Amygdala (tissue), 56 donors: ENCODE results near the gene PET100.

Experiments
- DNase-seq, 56 donors: peaks; one replicate each; lab custom pipeline; 2025; lab: John Stamatoyannopoulos, UW

PET100 gene

DNA sequence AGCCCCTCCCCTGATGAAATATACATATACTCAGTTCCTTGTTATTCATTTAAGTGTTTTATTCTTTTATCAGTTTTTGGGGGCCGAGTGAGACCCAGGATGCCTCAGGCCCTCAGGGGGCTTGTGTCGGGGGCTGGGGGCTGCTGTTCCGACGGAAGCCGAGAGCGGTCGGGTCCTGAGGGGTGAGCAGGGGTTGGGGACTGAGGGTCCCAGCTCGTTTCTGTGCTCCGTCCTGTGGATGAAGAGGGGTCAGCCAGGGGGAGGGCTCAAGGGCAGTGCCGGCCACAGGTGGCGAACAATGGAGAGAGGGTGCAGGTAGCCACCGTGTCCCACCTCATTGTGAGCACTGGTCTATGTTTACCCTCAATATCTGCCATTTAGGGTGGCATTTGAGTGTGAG is 2.0 kb downstream of the PET100 start:
- DNase-seq, result no peak

DNA sequence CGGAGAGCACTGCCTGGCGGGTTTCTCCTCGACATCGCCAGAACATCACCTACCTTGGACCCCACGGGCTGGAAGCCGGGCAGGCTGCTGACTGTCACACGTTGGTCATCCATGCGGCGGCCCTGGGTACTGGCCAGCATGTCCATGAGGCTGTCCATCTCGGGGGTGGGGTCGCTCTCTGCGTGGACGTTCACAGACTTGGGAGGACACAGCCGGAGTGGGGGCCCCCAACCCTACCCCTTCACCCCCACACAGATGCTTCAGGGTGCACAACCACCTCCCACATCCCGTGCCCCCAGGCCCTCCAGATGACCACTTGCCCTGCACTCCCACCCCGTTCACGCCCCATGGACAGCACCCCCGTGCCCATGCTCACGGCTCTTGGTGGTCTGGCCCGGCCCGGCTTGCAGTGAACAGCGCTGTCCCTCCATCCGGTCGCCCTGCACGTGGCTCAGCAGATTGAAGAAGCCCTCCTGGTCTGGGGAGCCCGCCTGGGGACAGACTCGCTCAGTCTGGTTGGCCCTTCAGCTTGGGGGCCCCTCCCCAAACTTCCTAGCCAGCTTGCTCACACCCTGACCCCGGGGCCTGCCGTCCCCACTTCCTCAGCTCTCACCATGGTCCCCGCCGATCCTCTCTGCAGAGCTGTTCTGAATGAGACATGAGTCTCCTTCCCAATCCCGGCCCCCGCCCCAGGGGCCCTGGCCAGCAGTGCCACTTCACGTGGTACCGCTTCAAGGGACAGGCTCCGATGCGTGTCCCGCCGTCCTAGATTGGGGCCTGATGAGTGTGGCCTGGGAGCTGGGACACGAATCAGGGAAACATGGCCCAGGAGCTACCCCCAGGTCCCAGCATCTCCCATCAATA is 3.0 kb downstream of the PET100 start:
- no peak for DNase-seq

DNA sequence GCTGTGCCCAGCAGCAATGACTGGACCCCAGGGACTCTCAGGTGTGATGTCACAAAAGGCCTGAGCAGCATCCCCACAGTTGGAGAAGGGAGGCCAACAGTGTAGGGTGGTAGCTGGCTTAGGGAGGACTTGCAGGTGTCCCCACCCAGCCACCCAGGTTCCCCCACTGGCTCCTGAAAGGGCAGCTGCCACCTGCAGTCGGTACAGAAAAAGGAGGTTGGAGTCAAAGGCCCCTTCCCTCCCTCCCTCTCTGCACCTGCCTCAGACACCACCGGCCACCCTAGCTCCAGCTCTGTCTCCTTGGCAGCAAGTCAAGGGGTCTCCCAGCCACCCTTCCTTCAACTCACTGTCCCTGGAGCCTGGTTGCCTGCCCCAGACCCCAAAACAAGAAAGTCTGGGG is 4.1 kb downstream of the PET100 start, which contains the start of gene PCP2:
Gene PCP2, minus strand, starts transcription at position 22 of the 400 bp plus-strand sequence. CDS start 262 bp downstream, outside the sequence.
- no peak for DNase-seq

- DNase-seq, result no peak
Observed at GRCh38 chr19:7635670-7636069, 6.1 kb downstream of the PET100 start.

DNA sequence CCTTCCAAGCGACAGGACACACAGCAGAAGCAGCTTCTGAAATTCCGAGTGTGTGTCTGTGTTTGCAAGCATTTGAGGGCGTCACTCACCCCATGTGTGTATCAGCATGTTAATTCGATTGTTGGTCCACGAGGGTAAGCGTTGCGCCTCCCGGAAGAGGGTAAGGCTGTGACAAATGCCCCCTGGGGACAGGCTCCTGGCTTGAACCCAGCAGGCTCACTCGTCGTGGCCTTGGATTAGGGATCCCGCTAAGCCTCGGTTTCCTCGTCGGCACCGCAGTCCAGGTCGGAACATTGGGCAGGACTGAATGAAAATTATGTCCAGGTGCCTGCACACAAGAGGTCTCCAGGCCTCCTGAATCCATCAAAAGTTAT is 6.7 kb downstream of the PET100 start:
- DNase-seq, result no peak

- DNase-seq, result peak in 5 of 56 donors; percentile 10 to 44 (median 28)
Observed at GRCh38 chr19:7636691-7637373, 7.2 kb downstream of the PET100 start, which contains the start of gene STXBP2. Gene STXBP2 (plus strand): TSS chr19:7637110. CDS start chr19:7637150, 40 bp downstream.

DNA sequence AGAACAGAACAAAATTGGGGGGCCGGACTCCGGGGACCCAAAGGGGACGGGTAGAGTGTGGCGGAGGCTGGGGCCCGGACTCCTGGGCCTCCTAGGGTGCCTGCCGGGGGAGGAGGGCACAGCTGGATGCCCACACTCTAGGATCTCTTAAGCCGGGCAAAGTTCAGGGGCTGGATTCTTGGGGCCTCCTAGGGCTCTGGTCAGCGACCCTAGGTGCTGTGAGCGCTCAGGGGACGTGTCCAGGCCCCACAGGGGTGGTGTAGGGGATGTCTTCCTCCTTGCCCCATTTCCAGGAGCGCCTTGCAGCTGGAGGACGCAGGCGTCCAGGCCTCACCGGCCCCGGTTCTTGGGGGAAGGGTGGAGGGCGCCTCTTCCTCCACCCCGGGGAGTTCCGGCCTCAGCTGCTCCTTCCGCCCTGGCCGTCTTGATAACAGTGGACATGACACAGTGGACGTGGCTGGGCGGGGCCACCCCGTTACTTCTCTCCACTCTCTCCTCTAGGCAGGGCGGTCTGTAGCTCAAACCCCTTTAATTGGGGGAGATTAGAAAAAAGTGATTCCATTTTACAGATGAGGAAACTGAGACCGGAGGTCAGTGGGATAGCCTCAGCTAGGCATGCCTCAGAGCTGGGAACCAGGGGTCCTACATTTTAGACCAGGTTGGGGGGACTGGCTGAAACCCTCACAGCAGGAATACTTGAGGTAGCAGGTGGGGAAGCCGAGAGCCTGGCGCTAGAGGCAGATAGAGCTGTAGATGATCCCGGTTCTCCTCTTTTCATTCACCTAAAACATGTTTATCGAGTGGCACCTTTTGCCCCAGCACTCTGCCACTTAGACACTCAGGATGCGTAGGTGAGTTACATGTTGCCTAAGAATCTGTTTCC is 8.0 kb downstream of the PET100 start:
- DNase-seq, result peak in 2 of 56 donors; percentile 6 to 20

DNA sequence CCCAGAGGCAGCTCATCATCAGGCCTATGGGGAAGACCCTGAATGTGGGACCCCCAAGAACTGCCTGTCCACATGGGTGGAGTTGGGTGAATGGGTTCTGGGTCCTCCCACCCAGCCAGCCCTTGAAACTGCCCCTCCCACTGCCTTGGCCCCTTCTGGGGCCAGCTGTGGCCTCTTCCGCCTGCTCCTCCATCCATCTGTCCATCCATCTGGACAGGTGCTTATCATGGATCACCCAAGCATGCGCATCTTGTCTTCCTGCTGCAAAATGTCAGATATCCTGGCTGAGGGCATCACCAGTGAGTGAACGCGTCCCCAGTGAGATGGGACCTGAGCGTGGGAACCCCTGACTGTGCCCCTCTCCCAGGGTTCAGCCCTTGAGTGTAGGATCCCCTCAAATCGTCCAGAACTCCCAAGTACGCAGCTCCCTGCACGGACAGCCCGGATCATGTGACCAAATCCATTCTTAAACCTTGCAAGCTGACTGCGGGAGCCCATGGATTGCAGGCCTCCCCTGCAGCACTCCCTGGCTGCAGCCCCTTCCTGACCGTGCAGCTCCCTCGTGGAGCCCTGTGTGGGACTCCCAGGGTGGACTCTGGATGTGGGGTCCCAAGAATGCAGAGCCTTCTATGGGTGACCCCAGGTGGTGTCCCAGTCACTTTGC is 9.3 kb downstream of the PET100 start:
- DNase-seq, result no peak

DNA sequence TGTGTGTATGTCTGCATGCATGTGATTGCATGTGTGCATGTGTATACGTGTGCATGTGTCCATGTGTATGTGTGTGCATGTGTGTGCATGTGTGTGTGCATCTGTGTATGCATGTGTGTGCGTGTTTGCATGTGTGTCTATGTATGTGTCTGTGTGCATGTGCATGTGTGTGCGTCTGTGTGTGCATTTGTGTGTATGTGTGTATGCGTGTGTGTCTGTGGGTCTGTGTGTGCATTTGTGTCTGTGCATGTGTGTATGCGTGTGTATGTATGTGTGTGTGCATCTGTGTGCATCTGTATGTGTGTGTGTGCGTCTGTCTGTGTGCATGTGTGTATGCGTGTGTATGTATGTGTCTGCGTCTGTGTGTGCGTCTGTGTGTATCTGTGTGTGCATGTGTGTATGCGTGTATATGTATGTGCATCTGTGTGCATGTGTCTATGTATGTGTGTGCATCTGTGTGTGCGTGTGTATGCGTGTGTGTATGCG is 10.3 kb downstream of the PET100 start:
- no peak for DNase-seq

GRCh38 chr19:7640803-7641202 is 11.2 kb downstream of the PET100 start:
- DNase-seq, result no peak

DNA sequence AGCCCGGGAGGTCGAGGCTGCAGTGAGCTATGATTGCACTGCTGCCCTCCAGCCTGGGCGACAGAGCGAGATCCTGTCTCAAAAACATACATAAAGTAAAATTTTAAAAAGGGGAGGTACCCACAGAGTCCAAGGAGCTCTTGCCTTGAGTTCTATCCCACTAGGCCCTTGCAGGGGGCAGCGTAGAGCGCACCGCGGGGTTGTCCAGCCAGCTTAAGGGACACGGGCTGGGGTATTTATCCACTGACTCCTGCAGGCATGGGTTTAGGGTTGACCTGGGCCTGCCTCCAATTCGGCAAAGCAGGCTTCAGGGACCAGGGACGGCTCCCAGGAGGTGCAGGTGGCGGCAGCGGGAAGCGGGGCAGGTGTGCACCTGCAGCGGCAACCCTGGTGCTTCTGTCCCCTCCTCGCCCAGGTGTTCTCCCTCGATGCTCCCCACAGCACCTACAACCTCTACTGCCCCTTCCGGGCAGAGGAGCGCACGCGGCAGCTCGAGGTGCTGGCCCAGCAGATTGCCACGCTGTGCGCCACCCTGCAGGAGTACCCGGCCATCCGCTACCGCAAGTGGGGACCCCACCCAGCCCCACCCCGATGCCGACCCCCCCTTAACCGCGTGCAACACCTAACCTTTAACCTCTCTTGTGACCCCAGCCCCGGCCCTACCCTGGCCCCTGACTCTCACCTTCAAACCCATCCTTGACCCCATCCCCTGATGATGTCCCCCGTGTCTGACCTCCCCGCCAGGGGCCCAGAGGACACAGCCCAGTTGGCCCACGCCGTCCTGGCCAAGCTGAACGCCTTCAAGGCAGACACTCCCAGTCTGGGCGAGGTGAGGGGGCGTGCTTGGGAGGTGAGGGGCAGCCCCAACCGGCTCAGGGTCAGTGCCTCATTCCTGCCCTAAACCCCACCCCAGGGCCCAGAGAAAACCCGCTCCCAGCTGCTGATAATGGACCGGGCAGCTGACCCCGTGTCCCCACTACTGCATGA is 12.0 kb downstream of the PET100 start:
- DNase-seq, result no peak

- no peak for DNase-seq
Observed at GRCh38 chr19:7642295-7643030, 12.9 kb downstream of the PET100 start.

DNA sequence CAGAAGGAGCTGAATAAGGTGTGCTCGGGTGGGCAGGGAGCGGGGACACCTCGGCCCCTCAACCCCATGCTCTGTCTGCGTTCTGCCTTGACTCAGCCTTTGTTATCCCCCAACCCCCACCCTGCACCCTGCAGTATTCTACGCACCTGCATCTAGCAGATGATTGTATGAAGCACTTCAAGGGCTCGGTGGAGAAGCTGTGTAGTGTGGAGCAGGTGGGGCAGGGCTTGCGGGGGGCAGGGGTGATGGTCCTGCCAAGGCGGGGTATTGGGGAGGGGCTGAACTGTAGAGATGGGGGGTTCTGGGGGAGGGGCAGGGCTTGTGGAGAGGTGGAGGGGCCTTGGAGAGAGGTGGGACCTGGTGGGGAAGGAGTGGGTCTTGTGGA is 13.4 kb downstream of the PET100 start:
- DNase-seq, result no peak

GRCh38 chr19:7643629-7644549 is 14.3 kb downstream of the PET100 start:
- DNase-seq, result peak in 1 of 56 donors; percentile 4

DNA sequence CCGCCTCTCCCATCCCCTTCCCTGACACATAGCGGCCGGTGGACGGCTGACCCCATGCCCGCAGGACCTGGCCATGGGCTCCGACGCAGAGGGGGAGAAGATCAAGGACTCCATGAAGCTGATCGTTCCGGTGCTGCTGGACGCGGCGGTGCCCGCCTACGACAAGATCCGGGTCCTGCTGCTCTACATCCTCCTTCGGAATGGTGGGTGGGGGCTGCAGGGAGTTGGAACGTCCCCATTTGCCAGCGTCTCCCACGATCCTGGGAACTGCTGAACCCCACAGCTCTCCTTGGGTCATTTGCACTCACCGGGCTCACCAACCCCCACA is 14.9 kb downstream of the PET100 start:
- DNase-seq, result no peak

- DNase-seq, result no peak
Observed at GRCh38 chr19:7645163-7645562, 15.6 kb downstream of the PET100 start.
